ENCODE measurements around the gene ABLIM2. TPM values are rescaled to one million over a fixed set of nuclear protein-coding genes. Genes with fewer than 3 reads are reported as not detected.

The ABLIM2 gene
- total and polyA plus RNA-seq, 2 experiments from 2014 or later, result 1.5 to 4.3 TPM

- H3K27me3 ChIP-seq (ENCODE audit: insufficient read depth), result no peaks in the 10 kb centered on the region
- no peaks in the 10 kb centered on the region for H3K79me2 ChIP-seq (replicated peaks; ENCODE audit: insufficient read depth)
- H3K9me2 ChIP-seq (ENCODE audit: insufficient read depth), result no peaks in the 10 kb centered on the region
- no peak overlapping the region for H2AFZ ChIP-seq
- ATAC-seq (no peak), DNase-seq (ENCODE audit: low spot score) (no peak)
- H3K4me3 Mint-ChIP-seq, result no peak overlapping the region
- H3K27me3 Mint-ChIP-seq (ENCODE audit: insufficient read depth, low read depth, poor library complexity), result peaks cover 4% of the 10 kb centered on the region
- H3K36me3 ChIP-seq (ENCODE audit: insufficient read depth), result no peaks in the 10 kb centered on the region; the same call in 1 of the 2 replicates
- no peak overlapping the region for H3K4me2 ChIP-seq
- H3K4me1 Mint-ChIP-seq, result peaks cover 3% of the 10 kb centered on the region; the same call in 2 of the 3 replicates
- peaks cover 27% of the 10 kb centered on the region for H3K36me3 Mint-ChIP-seq (ENCODE audit: low read depth)
- no peak overlapping the region for H3K4me3 ChIP-seq
- H3K27ac ChIP-seq (ENCODE audit: low read depth), result no peak overlapping the region
- TF ChIP-seq STAT1 (IDR thresholded peaks at IDR 0.05; ENCODE audit: unreplicated experiment), result no peak
- TF ChIP-seq JUNB (IDR thresholded peaks at IDR 0.05; ENCODE audit: unreplicated experiment), result no peak
- TF ChIP-seq REST (IDR thresholded peaks at IDR 0.05; ENCODE audit: unreplicated experiment), result no peak
- no peaks in the 10 kb centered on the region for H3K4me1 ChIP-seq (ENCODE audit: insufficient read depth)
- 0 out of 2 replicates have a peak, but pooled peaks cover 4% of the 10 kb centered on the region for H3F3A ChIP-seq (replicated peaks; ENCODE audit: low read depth)
- no peaks in the 10 kb centered on the region for H4K20me1 ChIP-seq (replicated peaks; ENCODE audit: insufficient read depth)
- no peak overlapping the region for H3K27ac Mint-ChIP-seq
- H3K9me3 Mint-ChIP-seq, result peaks cover 30% of the 10 kb centered on the region
These were observed 61.5 kb downstream of the ABLIM2 start for GRCh38 chr4:8097141-8097541.

- ATAC-seq, result peak; percentile 54
- H3K27ac Mint-ChIP-seq, result no peak overlapping the region
- Histone ChIP-seq H3K4me3 (no peak overlapping the region), H2AFZ (no peak overlapping the region), H3K4me1 (ENCODE audit: insufficient read depth) (no peaks in the 10 kb centered on the region), H3F3A (replicated peaks; ENCODE audit: low read depth) (0 out of 2 replicates have a peak, but pooled peaks cover 4% of the 10 kb centered on the region), H3K9me2 (ENCODE audit: insufficient read depth) (no peaks in the 10 kb centered on the region), H3K4me2 (no peak overlapping the region), H3K36me3 (ENCODE audit: insufficient read depth) (no peaks in the 10 kb centered on the region; the same call in 1 of the 2 replicates), H3K27ac (ENCODE audit: low read depth) (no peak overlapping the region), H4K20me1 (replicated peaks; ENCODE audit: insufficient read depth) (no peaks in the 10 kb centered on the region), H3K79me2 (replicated peaks; ENCODE audit: insufficient read depth) (no peaks in the 10 kb centered on the region), H3K27me3 (ENCODE audit: insufficient read depth) (no peaks in the 10 kb centered on the region)
- no peak for DNase-seq (ENCODE audit: low spot score)
- peaks cover 27% of the 10 kb centered on the region for H3K36me3 Mint-ChIP-seq (ENCODE audit: low read depth)
- H3K4me1 Mint-ChIP-seq, result peaks cover 3% of the 10 kb centered on the region; the same call in 2 of the 3 replicates
- no peak overlapping the region for H3K4me3 Mint-ChIP-seq
- H3K9me3 Mint-ChIP-seq, result peaks cover 30% of the 10 kb centered on the region
- H3K27me3 Mint-ChIP-seq (ENCODE audit: insufficient read depth, low read depth, poor library complexity), result peaks cover 4% of the 10 kb centered on the region
- TF ChIP-seq NANOG (IDR thresholded peaks at IDR 0.05; ENCODE audit: borderline replicate concordance) (no peak), POLR2AphosphoS5 (IDR thresholded peaks at IDR 0.05; ENCODE audit: low read depth) (no peak), CREB1 (CRISPR knock-in tag; IDR thresholded peaks at IDR 0.05; ENCODE audit: low read depth) (no peak), CTCF (conservative IDR thresholded peaks at IDR 0.05; ENCODE audit: low read depth in 2 of 2) (no peak)
These were observed 61.9 kb downstream of the ABLIM2 start for GRCh38 chr4:8096690-8097061.
